Neuron (in vitro differentiated cells): ENCODE measurements around the gene RNF157.
"Not testable (repeated sequence)": the region's sequence is repeated elsewhere in the genome, so short reads cannot be mapped to it uniquely, and the experiment has no call there.

Experiments used
- H2AFZ ChIP-seq: one replicate; pipeline ENCODE4 v1.6.1; 2013; ENCODE audit warnings: low read depth, mild to moderate bottlenecking, inconsistent platforms, low read length, moderate library complexity
- H3K27me3 ChIP-seq: one replicate; pipeline ENCODE4 v1.6.1; 2013; ENCODE audit warnings: low read length; ENCODE audit not compliant: insufficient read depth
- H3K36me3 ChIP-seq: one replicate; pipeline ENCODE4 v1.6.1; 2013; ENCODE audit warnings: low read length; ENCODE audit not compliant: insufficient read depth
- H3K4me1 ChIP-seq: one replicate; pipeline ENCODE4 v1.6.1; 2013; ENCODE audit warnings: low read length; ENCODE audit not compliant: insufficient read depth
- H3K4me3 ChIP-seq: 2 replicates; pipeline ENCODE4 v1.5.1; 2013; ENCODE audit warnings: mild to moderate bottlenecking, low read length, moderate library complexity
- H3K9me3 ChIP-seq: one replicate; pipeline ENCODE4 v1.6.1; 2013; ENCODE audit warnings: low read length

The RNF157 gene

DNA sequence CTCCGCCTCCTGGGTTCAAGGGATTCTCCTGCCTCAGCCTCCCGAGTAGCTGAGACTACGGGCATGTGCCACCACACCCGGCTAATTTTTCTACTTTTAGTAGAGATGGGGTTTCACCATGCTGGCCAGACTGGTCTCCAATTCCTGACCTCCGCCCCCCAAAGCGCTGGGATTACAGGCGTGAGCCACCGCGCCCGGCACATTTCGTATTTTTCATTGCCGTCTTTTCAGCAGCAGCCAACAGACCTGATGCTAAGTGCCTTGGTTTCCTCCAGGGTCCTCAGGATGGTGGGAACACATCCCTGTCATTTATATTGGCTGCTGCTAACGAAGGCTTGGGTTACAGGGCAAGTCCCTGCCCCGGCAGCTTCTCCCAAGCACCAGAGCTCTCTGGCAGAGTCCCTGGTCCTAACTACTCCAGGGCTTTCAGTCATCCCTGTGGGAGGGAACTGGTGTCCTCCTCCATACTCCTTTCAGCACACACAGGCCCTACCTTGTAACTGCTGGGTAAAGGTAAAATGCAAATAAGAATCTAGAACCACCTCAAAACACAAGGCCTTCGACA lies 1.5 kb upstream of the RNF157 start:
- peak overlapping the region; percentile 64 for H3K4me3 ChIP-seq
- no peaks in the 10 kb centered on the region for H3K9me3 ChIP-seq
- no peaks in the 10 kb centered on the region for H3K27me3 ChIP-seq
- H3K36me3 ChIP-seq = no peaks in the 10 kb centered on the region
- peaks cover 17% of the 10 kb centered on the region for H3K4me1 ChIP-seq
- H2AFZ ChIP-seq = no peak overlapping the region

DNA sequence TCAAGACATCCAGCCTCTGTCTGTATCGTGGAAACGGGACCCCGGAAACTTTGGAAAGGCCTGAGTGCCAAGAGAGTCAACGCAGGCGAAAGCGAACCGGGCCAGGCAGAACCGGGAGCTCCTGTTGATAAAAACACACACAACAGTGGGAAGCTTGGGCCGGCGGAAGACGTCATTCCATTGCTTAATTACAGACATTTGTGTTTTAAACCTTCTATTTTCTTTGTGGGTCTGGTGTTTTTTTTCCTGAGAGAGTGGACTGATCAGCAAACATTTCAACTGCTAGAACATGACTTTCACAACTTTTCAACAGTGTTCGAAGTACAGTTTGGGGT lies 878 bp upstream of the RNF157 start:
- no peaks in the 10 kb centered on the region for H3K36me3 ChIP-seq
- H3K4me3 ChIP-seq = peak overlapping the region; percentile 64
- H3K27me3 ChIP-seq = no peaks in the 10 kb centered on the region
- peaks cover 11% of the 10 kb centered on the region for H3K4me1 ChIP-seq
- H2AFZ ChIP-seq = peak overlapping the region; percentile 78
- H3K9me3 ChIP-seq = no peaks in the 10 kb centered on the region

DNA sequence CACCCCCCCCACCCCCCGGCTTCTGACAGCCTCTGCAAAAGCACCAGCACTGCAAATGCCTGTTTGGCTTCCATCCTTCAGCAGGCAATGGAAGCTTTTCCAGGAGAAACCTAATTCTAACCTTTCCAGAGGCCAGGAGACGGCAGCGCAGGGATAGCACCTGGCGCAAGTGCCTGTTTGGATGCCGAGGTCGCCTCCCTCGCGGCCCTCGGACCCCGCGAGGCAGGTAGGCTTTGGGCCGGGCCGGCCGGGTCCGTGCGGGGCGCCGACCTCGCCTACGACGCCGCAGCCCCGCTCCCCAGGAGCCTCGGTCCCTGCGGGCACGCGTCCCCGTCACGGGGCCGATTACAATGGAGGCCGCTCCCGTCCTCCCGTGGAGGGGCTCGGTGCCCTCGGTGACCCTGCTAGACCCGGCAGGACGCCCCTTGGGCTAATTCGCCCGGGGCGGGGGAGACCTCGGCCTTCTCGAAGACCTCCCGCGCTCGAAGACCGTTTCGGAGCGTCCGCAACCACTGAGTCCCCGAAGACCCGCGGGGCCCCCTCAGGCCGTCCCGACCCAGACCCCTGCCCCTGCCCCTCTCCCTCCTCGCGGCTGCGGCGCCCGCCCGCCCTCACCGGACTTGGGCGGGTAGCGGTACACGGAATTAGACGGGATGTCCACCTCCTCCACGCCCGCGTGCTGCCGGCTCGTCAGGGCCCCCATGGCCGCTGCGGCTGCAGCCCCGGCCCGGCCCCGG lies 587 bp downstream of the RNF157 start:
- Histone ChIP-seq H3K27me3 (no peaks in the 10 kb centered on the region), H3K4me1 (peaks cover 10% of the 10 kb centered on the region), H2AFZ (peak overlapping the region; percentile 80), H3K36me3 (no peaks in the 10 kb centered on the region), H3K9me3 (no peaks in the 10 kb centered on the region), H3K4me3 (peak overlapping the region; percentile 64)

DNA sequence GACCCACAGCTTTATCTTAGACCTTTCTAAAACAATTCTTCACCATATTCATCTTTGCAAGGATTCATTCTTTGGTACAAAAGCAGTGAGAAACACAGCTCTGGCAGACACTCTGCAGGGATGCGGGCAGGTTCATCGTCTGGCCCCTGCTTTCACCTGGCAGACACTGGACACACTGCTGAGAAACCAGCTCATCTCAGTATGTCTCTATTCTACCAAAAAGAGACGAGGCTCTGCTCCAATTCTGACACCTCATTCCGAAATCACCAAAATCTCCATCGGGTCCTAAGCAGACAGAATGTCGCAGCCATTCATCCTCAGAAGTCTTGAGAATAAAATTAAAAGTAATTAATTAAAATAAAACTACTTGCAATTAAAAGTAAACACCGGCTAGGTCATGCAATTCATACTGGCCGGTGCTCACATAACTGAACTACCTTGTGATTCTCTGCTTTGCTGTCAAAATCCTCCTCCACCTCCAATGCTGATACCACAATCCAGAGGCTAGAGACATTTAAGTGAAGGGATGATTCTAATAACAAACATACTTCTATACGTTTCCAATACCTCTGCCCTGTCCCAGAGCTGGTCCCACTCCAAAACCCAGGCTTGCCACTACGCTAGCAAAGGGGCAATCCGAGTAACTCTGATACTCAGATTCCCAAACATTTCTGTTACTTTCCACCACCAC lies 1.3 kb downstream of the RNF157 start:
- H3K27me3 ChIP-seq = no peaks in the 10 kb centered on the region
- peaks cover 10% of the 10 kb centered on the region for H3K4me1 ChIP-seq
- H2AFZ ChIP-seq = no peak overlapping the region
- no peaks in the 10 kb centered on the region for H3K36me3 ChIP-seq
- peak overlapping the region; percentile 64 for H3K4me3 ChIP-seq
- no peaks in the 10 kb centered on the region for H3K9me3 ChIP-seq

DNA sequence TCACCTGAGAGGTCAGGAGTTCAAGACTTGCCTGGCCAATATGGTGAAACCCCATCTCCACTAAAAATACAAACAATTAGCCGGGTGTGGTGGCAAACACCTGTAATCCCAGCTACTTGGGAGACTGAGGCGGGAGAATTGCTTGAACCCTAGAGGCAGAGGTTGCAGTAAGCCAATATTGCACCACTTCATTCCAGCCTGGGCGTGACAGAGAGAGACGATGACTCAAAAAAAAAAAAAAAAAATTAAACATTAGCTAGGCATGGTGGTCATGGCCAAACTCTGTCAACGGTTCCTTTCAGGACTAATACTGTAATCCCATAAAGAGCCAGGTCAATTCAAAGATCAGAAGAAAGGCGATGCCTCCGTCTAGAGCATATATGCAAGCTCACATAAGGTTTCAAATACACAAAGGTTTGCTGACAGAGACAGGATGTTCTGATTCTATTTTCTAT lies 2.4 kb downstream of the RNF157 start:
- Histone ChIP-seq H2AFZ (no peak overlapping the region), H3K9me3 (no peaks in the 10 kb centered on the region), H3K36me3 (no peaks in the 10 kb centered on the region), H3K27me3 (no peaks in the 10 kb centered on the region), H3K4me3 (no peak overlapping the region), H3K4me1 (peaks cover 10% of the 10 kb centered on the region)

DNA sequence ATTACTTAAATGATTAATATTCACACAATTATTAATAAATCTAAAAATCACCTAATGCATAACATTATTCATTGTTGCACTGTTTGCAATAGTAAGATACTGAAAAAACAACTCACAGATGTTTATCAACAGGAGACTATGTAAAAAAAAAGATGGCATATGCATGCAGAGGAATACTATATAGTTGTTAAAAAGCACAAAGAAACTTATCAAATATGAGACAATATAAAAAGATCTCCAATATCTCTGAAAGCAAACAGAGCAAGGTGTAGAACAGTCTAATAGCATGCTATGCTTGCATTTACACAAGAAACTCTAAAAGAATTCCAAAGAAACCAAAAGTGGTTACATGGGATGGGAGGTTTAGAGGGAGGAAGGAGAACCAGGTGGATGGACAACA lies 3.7 kb downstream of the RNF157 start:
- Histone ChIP-seq H2AFZ (no peak overlapping the region), H3K27me3 (no peaks in the 10 kb centered on the region), H3K4me3 (no peak overlapping the region), H3K4me1 (peaks cover 10% of the 10 kb centered on the region), H3K9me3 (no peaks in the 10 kb centered on the region), H3K36me3 (no peaks in the 10 kb centered on the region)

DNA sequence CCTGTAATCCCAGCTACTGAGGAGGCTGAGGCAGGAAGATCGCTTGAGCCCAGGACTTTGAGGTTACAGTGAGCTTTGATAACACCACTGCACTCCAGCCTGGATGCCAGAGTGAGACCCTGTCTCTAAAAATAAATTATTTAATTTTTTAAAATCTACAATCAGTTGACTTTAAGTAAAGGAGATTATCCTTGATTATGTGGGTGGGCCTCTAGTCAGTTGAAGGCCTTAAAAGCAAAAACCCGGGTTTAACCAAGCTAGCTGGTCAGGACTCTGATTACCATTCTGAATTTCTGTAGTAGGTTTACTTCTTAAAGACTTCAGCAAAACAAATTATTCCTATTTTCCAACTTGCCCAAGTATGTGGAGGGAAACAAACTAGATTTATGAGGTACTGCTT lies 4.4 kb downstream of the RNF157 start:
- Histone ChIP-seq H3K4me3 (no peak overlapping the region), H3K4me1 (peaks cover 10% of the 10 kb centered on the region)

DNA sequence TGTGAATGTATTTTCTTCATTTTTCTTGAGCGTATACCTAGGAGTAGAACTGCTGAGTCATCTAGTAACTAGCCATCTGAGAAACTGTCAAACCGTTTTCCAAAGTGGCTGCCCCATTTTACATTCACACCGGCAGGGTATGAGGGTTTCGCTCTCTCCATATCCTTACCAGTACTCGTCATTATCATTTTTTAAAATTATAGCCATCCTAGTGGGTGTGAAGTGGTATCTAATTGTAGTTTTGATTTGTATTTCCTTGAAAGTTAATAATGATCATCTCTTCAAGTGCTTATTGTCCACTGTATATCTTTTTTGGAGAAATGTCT lies 6.0 kb downstream of the RNF157 start:
- H3K4me1 ChIP-seq = peaks cover 7% of the 10 kb centered on the region
- no peaks in the 10 kb centered on the region for H3K36me3 ChIP-seq

More for the DNA sequence above, 4.4 kb downstream of the RNF157 start:
- no peak overlapping the region for H2AFZ ChIP-seq
- no peaks in the 10 kb centered on the region for H3K27me3 ChIP-seq
- H3K36me3 ChIP-seq = no peaks in the 10 kb centered on the region
- H3K9me3 ChIP-seq = no peaks in the 10 kb centered on the region

DNA sequence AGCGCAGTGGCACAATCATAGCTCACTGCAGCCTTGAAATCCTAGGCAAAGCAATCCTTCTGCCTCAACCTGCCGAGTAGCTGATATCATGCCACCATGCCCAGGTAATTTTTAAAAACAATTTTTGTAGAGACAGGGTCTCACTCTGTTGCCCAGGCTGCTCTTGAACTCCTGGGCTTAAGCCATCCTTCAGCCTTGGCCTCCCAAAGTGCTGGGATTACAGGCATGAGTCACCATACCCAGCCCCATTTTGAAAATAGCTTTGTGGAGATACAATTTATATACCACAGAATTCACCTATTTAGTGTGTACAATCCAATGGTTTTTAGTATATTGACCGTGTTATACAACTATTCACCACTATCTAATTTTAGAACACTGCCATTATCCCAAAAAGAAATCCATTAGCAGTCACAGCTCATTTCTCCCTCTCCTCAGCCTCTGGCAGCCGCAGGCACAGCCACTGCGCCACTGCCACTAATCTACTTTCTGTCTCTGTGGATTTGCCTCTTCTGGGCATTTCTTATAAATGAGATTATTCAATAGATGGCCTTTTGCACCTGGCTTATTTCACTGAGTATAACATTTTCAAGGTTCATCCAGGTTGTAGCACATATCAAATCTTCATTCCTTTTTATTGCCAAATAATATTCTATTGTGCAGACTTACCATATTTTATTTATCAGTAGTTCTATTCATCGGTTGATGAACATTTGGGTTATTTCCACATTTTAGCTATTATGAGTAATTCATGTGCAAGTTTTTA lies 6.5 kb downstream of the RNF157 start:
- Histone ChIP-seq H3K27me3 (no peaks in the 10 kb centered on the region), H3K9me3 (no peaks in the 10 kb centered on the region), H3K4me1 (peaks cover 1% of the 10 kb centered on the region), H3K4me3 (no peak overlapping the region), H3K36me3 (no peaks in the 10 kb centered on the region), H2AFZ (no peak overlapping the region)

More for the DNA sequence above, 6.0 kb downstream of the RNF157 start:
- H2AFZ ChIP-seq = no peak overlapping the region
- H3K9me3 ChIP-seq = no peaks in the 10 kb centered on the region
- no peak overlapping the region for H3K4me3 ChIP-seq
- H3K27me3 ChIP-seq = no peaks in the 10 kb centered on the region

DNA sequence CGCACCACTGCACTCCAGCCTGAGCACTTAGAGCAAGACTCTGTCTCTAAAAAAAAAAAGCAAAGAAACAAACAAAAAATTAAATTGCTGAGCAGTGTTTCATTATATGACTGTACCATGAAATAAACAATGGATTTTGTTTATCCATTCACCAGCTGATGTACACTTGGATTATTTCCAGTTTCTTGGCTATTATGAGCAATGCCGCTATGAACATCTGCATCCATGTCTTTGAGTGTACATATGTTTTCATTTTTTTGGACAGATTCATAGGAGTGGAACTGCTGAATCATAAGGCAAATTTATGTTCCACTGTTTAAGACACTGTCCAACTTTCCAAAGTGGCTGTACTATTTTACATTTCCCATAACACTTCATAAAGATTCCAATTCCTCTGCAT lies 8.0 kb downstream of the RNF157 start:
- Histone ChIP-seq H3K4me3 (no peak overlapping the region), H3K27me3 (no peaks in the 10 kb centered on the region), H3K9me3 (no peaks in the 10 kb centered on the region), H3K4me1 (no peaks in the 10 kb centered on the region), H3K36me3 (no peaks in the 10 kb centered on the region), H2AFZ (no peak overlapping the region)

DNA sequence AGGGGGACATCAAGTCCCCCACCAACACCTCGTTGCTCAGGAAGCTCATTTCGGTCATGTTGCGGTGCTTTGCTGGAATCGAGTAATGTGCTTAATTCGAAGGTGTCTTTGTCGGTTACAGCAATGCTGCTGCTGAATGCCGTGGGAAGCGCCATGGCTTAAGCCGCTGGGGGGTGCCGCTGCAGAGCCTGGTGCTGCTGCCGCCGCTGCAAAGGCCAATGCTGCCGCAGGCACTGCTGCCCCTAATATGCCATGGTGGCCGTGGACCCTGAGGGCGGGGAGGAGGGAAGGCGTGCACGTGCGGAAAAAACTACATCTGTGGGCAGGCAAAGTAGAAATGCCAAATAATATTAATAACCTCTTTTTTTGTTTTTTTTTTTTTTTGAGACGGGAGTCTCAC lies 13.5 kb downstream of the RNF157 start:
- not testable (repeated sequence) for H3K27me3 ChIP-seq, H2AFZ ChIP-seq, H3K4me1 ChIP-seq, H3K4me3 ChIP-seq, H3K9me3 ChIP-seq, H3K36me3 ChIP-seq

DNA sequence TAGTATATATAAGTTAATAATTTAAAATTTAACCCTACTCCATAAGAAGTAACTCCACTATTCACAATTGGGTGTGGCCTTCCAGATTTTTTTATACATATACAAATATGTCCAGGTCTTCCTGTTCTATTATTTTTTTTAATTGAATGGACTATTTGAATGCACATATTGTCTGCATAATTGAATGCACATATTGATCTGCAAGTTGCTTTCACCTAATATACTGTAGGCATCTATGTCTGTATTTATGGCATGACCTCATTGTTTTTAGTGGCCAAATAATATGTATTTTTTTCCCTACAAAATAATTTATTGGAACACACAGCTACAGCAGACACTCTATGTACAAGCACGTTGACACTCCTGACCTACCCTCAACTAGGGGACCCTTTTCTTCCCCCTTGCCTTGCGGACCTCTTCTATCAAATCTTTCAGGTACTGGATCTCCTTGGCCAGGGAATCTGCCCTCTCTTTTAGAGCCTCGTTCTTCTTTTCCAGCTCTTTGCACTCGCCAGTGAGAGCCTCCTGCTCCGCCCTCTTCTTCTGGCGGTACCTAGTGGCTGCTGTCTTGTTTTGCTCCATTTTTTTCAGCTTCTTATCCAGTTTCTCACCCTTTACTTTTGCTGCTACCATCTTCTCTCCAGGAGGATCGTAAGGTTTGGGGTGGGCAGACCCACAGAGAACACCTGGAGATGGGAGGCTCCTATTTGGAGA lies 14.8 kb downstream of the RNF157 start:
- not testable (repeated sequence) for H3K9me3 ChIP-seq, H3K4me1 ChIP-seq, H3K4me3 ChIP-seq, H3K36me3 ChIP-seq, H2AFZ ChIP-seq, H3K27me3 ChIP-seq

DNA sequence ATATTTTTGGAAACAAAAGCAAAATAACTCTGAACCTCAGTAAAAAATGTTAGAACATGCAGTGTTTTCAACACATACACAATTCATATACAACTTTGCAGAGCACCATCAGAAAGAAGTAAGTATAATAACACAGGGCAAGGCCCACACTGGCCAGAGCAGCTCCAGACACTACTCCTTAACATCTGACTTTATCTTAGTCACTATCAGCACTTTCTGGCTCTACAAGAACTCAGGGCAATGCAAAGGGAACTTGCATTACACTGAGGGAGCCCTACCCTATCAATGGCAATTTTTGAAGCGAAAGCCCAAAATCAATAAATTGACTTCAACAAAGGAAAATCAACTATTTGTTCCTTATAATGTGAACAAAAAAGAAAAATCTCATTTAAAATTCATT lies 16.5 kb downstream of the RNF157 start:
- no peak overlapping the region for H2AFZ ChIP-seq
- H3K27me3 ChIP-seq = no peaks in the 10 kb centered on the region
- H3K4me1 ChIP-seq = no peaks in the 10 kb centered on the region
- no peak overlapping the region for H3K4me3 ChIP-seq
- no peaks in the 10 kb centered on the region for H3K36me3 ChIP-seq
- H3K9me3 ChIP-seq = no peaks in the 10 kb centered on the region
